Hepatocyte (in vitro differentiated cells): ENCODE measurements around the gene TAF10. TPM values are rescaled to one million over a fixed set of nuclear protein-coding genes. Genes with fewer than 3 reads are reported as not detected.

ENCODE experiments used
- DNase-seq: peaks from one replicate; pipeline ENCODE4 v3.0.0-alpha.2; 2016; ENCODE audit warnings: low spot score
- H2AFZ ChIP-seq: fragments of 200-600 bp; sonication (generic); 2 replicates; pipeline ENCODE4 v1.6.0; 2016; ENCODE audit warnings: antibody characterized with exemption, mild to moderate bottlenecking
- H3K27ac ChIP-seq: fragments of 200-600 bp; sonication (generic); 2 replicates; pipeline ENCODE4 v1.5.1; 2016; ENCODE audit warnings: mild to moderate bottlenecking
- H3K27me3 ChIP-seq: fragments of 200-600 bp; sonication (generic); 2 replicates; pipeline ENCODE4 v1.6.1; 2016
- H3K36me3 ChIP-seq: fragments of 200-600 bp; sonication (generic); replicated peaks from 2 replicates; pipeline ENCODE4 v1.5.1; 2016; ENCODE audit warnings: low read depth; ENCODE audit not compliant: insufficient read depth
- H3K4me1 ChIP-seq: fragments of 200-600 bp; sonication (generic); 2 replicates; pipeline ENCODE4 v1.5.1; 2016; ENCODE audit warnings: mild to moderate bottlenecking, moderate library complexity; ENCODE audit not compliant: insufficient read depth
- H3K4me2 ChIP-seq: fragments of 200-600 bp; sonication (generic); 2 replicates; pipeline ENCODE4 v1.6.0; 2016
- H3K4me3 ChIP-seq: fragments of 200-600 bp; sonication (generic); 2 replicates; pipeline ENCODE4 v1.5.1; 2016; ENCODE audit warnings: mild to moderate bottlenecking
- H3K79me2 ChIP-seq: fragments of 200-600 bp; sonication (generic); 2 replicates; pipeline ENCODE4 v1.6.0; 2017; ENCODE audit warnings: mild to moderate bottlenecking
- H3K9me2 ChIP-seq: fragments of 200-600 bp; sonication (generic); replicated peaks from 2 replicates; pipeline ENCODE4 v1.6.0; 2017; ENCODE audit warnings: mild to moderate bottlenecking; ENCODE audit not compliant: insufficient read depth
- H3K9me3 ChIP-seq: fragments of 200-600 bp; sonication (generic); 2 replicates; pipeline ENCODE4 v1.5.1; 2016; ENCODE audit warnings: low read depth, mild to moderate bottlenecking
- H4K20me1 ChIP-seq: fragments of 200-600 bp; sonication (generic); 2 replicates; pipeline ENCODE4 v1.6.0; 2016; ENCODE audit warnings: mild to moderate bottlenecking; ENCODE audit not compliant: insufficient read depth, poor library complexity, severe bottlenecking
- EZH2 ChIP-seq: fragments of 200-600 bp; sonication (generic); IDR thresholded peaks from 2 replicates; pipeline ENCODE4 v1.6.1; 2016; ENCODE audit warnings: antibody characterized with exemption, mild to moderate bottlenecking, borderline replicate concordance
- EZH2phosphoT487 ChIP-seq: fragments of 200-600 bp; sonication (generic); IDR thresholded peaks from one replicate; pipeline ENCODE4 v1.6.1; 2018; ENCODE audit warnings: antibody characterized with exemption, mild to moderate bottlenecking, low read depth, moderate library complexity; ENCODE audit not compliant: unreplicated experiment, severe bottlenecking
- WGBS: methylation state at CpG from one replicate; pipeline ENCODE4 v1.1.6; 2016; ENCODE audit warnings: low lambda C conversion rate; ENCODE audit errors: missing lambda C conversion rate; 5-methylcytosine and 5-hydroxymethylcytosine counted together
- polyA plus RNA-seq: library from polyadenylated mRNA; unstranded; fragments of >200 nt; fragmentation: Nextera tagmentation; extraction: Ambion mirVana; gene quantifications from 2 replicates; pipeline ENCODE4 v1.2.1, GENCODE V29; 2016
- total RNA-seq: library from RNA; depleted of rRNA; stranded (reverse); fragments of >200 nt; gene quantifications from 2 replicates; pipeline ENCODE4 v1.2.3, GENCODE V29; 2014
- TF ChIP-seq, protein P1 (sequence below): fragments of 200-600 bp; sonication (generic); IDR thresholded peaks from 2 replicates; pipeline ENCODE4 v1.5.1; 2016; ENCODE audit warnings: antibody characterized with exemption, mild to moderate bottlenecking; ENCODE audit not compliant: poor library complexity

Gene TAF10
- total and polyA plus RNA-seq, 2 experiments from 2014 or later: 33.3 to 295 TPM

DNA sequence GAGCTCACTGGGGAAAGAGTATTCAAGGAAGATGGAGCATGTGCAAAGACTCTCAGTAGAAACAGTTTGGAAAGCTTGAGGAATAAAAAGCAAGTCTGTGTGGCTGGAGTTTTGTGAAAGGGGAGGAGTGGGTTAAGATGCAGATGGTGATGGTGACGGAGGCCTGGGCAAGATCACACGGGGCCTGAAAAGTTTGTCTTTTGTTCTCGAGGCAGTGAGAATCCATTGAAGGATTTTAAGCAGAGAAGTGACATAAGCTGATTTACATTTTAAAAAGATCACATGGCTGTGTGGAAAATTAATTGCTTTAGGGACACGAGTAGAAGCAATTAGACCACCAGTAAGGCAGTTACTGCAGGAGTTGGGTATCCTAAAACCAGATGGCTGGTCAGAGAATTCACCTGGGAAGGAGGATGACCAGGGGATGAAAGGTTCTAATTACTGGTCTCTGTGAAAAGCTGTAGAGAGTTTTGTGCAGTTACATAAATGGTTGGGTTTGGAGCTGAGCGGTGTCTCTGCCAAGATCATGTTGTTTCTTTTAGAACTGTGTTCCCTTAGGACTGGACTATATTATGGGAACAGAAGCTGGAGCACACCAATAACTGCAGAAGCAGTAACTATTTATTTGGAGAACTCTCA lies 15.7 kb downstream of the TAF10 start:
- no peaks in the 10 kb centered on the region for H4K20me1 ChIP-seq
- no peak for TF ChIP-seq EZH2phosphoT487
- TF ChIP-seq, protein P1, sequence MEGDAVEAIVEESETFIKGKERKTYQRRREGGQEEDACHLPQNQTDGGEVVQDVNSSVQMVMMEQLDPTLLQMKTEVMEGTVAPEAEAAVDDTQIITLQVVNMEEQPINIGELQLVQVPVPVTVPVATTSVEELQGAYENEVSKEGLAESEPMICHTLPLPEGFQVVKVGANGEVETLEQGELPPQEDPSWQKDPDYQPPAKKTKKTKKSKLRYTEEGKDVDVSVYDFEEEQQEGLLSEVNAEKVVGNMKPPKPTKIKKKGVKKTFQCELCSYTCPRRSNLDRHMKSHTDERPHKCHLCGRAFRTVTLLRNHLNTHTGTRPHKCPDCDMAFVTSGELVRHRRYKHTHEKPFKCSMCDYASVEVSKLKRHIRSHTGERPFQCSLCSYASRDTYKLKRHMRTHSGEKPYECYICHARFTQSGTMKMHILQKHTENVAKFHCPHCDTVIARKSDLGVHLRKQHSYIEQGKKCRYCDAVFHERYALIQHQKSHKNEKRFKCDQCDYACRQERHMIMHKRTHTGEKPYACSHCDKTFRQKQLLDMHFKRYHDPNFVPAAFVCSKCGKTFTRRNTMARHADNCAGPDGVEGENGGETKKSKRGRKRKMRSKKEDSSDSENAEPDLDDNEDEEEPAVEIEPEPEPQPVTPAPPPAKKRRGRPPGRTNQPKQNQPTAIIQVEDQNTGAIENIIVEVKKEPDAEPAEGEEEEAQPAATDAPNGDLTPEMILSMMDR: no peak
- TF ChIP-seq EZH2: no peak
- 79% methylated on average over 5 of the region's 5 CpGs for WGBS
- H3K4me1 ChIP-seq: peaks cover 4% of the 10 kb centered on the region
- H3K9me3 ChIP-seq: no peaks in the 10 kb centered on the region
- H3K9me2 ChIP-seq: no peaks in the 10 kb centered on the region
- no peaks in the 10 kb centered on the region for H3K27me3 ChIP-seq
- H3K27ac ChIP-seq: no peak overlapping the region
- H2AFZ ChIP-seq: no peak overlapping the region
- H3K4me2 ChIP-seq: no peak overlapping the region
- DNase-seq: no peak
- H3K36me3 ChIP-seq: no peaks in the 10 kb centered on the region
- peaks cover 24% of the 10 kb centered on the region for H3K79me2 ChIP-seq
- no peak overlapping the region for H3K4me3 ChIP-seq

DNA sequence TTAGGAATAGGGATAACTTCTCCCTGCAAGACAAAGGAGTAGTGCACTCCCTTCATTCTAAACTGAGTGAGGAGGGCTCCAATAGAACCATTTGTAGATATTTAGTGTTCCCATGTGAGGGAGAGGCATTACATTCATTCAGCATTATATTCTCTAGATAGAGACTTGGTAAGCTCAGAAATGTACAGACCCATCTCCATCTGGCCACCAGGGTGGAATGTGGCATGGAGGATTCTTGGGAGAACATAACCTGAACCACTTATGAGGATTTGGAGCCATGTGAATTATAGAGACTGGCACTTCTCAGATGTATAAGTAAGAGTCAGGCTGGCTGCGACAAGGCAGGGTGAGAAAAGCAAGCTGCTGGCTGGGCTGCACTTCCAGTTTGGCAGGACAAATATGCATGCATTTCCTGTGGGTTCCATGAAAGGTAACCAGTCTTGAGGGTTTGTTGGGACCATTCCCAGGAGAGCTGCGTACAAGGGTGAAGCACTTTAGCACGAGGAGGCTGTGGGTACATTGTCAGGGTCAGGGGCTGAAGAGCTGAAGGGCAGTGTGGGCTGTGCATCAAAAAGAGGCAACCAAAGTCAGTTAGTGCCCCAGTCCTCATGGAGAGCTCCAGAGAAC lies 17.8 kb downstream of the TAF10 start:
- Histone ChIP-seq H3K36me3 (no peaks in the 10 kb centered on the region), H3K4me3 (no peak overlapping the region), H3K79me2 (peaks cover 5% of the 10 kb centered on the region), H3K9me2 (no peaks in the 10 kb centered on the region), H3K27ac (no peak overlapping the region), H3K4me1 (peaks cover 4% of the 10 kb centered on the region), H3K27me3 (no peaks in the 10 kb centered on the region), H3K4me2 (no peak overlapping the region), H4K20me1 (no peaks in the 10 kb centered on the region), H3K9me3 (no peaks in the 10 kb centered on the region), H2AFZ (no peak overlapping the region)
- DNase-seq: no peak
- TF ChIP-seq EZH2: no peak
- TF ChIP-seq, protein P1: no peak
- no peak for TF ChIP-seq EZH2phosphoT487
- WGBS: 84% methylated on average over 3 of the region's 3 CpGs

DNA sequence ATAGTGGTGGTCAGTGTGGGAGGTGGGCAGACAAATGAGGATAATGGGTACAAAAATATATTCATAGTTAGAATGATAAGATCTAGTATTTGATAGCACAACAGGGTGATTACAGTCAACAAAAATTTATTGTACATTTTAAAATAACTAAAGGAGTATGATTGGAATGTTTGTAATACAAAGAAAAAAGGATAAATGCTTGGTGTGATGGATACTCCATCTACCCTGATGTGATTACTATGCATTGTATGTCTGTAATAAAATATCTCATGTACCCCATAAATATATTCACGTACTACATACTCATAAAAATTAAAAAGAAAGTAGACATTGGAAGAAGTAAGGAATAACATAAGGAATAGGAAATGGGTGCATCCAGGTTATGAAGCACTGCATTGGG lies 24.0 kb downstream of the TAF10 start:
- Histone ChIP-seq H3K27ac (no peak overlapping the region), H3K4me1 (no peaks in the 10 kb centered on the region), H3K9me3 (peaks cover 10% of the 10 kb centered on the region), H3K27me3 (no peaks in the 10 kb centered on the region), H3K79me2 (no peaks in the 10 kb centered on the region), H2AFZ (no peak overlapping the region), H3K4me2 (no peak overlapping the region), H3K9me2 (no peaks in the 10 kb centered on the region), H3K36me3 (no peaks in the 10 kb centered on the region), H3K4me3 (no peak overlapping the region), H4K20me1 (no peaks in the 10 kb centered on the region)
- TF ChIP-seq, protein P1: no peak
- TF ChIP-seq EZH2phosphoT487: no peak
- no peak for TF ChIP-seq EZH2
- 86% methylated on average over 1 of the region's 1 CpG for WGBS
- DNase-seq: no peak
